NCI-H2196 (cell line): ENCODE data around the gene RUSC2.
"Not testable (repeated sequence)": the region's sequence is repeated elsewhere in the genome, so short reads cannot be mapped to it uniquely, and the experiment has no call there.

Source experiments
- DNase-seq: peaks from one replicate; lab custom pipeline; 2025; ENCODE audit not compliant: unreplicated experiment; lab: John Stamatoyannopoulos, UW

RUSC2 gene

GRCh38 chr9:35519692-35520363 is 29.9 kb downstream of the RUSC2 start:
- DNase-seq = no peak

DNA sequence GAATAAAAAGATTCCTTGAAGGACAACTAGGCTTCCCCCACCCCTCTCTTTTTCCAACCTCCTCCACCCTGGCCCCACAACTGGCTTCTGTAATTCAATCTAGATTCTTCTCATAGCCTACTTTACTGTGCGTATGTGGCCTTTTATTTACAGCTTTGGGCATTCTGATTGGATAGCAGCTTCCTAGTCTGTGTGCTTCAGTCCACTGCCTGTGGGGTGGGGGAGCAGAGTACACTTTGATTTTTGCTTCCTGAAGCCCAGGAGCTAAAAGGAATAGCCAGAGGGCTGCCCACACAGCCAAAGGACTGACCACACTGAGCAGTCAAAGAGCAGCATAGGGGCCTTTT is 30.4 kb downstream of the RUSC2 start:
- no peak for DNase-seq

GRCh38 chr9:35521708-35522107 is 31.8 kb downstream of the RUSC2 start:
- DNase-seq = no peak

GRCh38 chr9:35522187-35522586 is 32.3 kb downstream of the RUSC2 start:
- DNase-seq = no peak

- no peak for DNase-seq
Measured at GRCh38 chr9:35522700-35523099, 32.8 kb downstream of the RUSC2 start.

DNA sequence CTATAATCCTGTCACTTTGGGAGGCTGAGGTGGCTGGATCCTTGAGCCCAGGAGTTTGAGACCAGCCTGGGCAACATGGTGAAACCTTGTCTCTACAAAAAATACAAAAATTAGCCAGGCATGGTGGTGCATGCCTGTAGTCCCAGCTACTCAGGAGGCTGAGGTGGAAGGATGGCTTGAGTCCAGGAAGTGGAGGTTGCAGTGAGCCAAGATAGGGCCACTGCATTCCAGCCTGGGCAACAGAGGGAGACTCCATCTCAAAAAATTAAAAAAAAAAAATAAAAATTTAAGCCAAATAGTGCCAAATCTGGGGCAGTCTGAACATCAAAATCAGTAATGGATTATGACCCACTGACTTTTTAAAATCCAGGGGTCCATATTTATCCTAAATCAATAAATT is 33.6 kb downstream of the RUSC2 start:
- DNase-seq = not testable (repeated sequence)

DNA sequence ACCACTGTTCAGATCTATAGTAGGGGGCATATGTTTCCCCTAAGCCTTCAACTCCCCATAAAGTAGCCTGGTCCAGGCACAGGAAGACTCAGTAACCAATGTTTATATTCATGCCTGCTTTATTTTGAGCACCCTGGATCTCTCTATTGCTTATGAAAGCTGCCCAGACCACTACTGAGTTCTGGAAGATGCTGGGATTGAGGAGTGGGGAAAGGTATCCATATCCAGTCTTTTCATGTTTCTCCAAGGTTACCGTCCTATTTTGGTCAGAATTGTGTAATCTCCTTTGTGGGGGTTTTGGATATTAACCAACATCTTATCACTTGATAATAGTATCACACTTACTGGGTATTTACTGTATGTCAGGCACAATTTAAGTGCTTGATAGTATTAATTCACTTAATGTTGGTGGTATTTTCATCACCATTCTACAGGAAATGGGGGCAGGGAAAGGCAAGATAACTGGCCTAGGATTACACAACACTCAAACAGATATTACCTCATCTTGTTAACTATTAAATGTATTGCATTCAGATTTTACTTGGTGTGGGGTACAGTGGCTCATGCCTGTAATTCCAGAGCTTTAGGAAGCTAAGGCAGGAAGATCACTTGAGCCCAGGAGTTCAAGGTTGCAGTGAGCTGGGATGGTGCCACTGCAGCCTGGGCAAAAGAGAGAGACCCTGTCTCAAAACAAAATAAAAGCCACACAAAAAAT is 36.3 kb downstream of the RUSC2 start:
- DNase-seq = no peak

DNA sequence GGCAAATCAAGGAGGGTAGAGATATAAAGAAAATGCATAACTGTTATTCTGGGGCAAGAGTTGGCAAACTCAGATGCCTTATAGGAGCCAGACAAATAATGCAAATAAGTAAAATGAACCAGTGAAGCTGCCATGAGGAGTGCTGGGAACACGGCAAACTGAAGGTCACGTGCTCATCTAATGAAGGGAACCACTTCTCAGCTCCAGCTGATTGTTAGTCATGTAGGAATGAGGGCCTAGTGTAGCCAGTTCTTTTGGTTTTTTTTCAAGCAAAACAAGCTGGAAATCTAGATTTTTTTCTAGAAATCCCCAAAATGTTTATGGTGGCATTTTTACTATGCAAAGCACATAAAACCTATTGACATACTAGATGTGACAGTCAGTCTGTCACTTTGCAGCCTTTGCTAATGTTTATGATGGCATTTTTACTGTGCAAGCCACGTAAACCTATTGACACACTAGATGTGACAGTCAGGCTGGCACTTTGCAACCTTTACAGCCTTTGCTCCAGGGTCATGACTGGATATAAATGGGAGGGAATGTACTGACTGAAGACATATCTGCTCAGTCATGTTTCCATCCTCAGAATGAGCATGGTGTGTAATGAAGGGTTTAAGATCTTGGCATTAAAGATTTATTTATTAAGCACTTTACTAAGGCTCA is 39.4 kb downstream of the RUSC2 start:
- no peak for DNase-seq

GRCh38 chr9:35533398-35533797 is 43.5 kb downstream of the RUSC2 start:
- no peak for DNase-seq

- DNase-seq = not testable (repeated sequence)
Measured at GRCh38 chr9:35534921-35535320, 45.0 kb downstream of the RUSC2 start.

- DNase-seq = no peak
Measured at GRCh38 chr9:35537913-35538312, 48.0 kb downstream of the RUSC2 start.

- DNase-seq = no peak
Measured at GRCh38 chr9:35538361-35539234, 48.7 kb downstream of the RUSC2 start.
